Measurements from ENCODE around the gene DRAP1. TPM values are rescaled to one million over a fixed set of nuclear protein-coding genes. Genes with fewer than 3 reads are reported as not detected.

Gene DRAP1
- total RNA-seq, 1 donor from 2014 or later, result 106 TPM

- H3K4me1 Mint-ChIP-seq (ENCODE audit: unreplicated experiment), result peaks cover 61% of the 10 kb centered on the region
- H3K4me3 Mint-ChIP-seq (ENCODE audit: unreplicated experiment), result peak overlapping the region; percentile 82
- peaks cover 6% of the 10 kb centered on the region for H3K36me3 Mint-ChIP-seq (ENCODE audit: unreplicated experiment)
- no peaks in the 10 kb centered on the region for H3K27me3 Mint-ChIP-seq (ENCODE audit: unreplicated experiment)
- DNase-seq (ENCODE audit: extremely low spot score, unreplicated experiment), result no peak
- TF ChIP-seq CTCF (IDR thresholded peaks at IDR 0.05), result no peak
- peak overlapping the region; percentile 98 for H3K27ac Mint-ChIP-seq (ENCODE audit: unreplicated experiment)
- H3K9me3 Mint-ChIP-seq (ENCODE audit: unreplicated experiment), result no peaks in the 10 kb centered on the region
Measured at GRCh38 chr11:65916391-65916790, 2.8 kb upstream of the DRAP1 start.

GRCh38 chr11:65917077-65917433, 2.2 kb upstream of the DRAP1 start:
- H3K4me1 Mint-ChIP-seq (ENCODE audit: unreplicated experiment), result peaks cover 54% of the 10 kb centered on the region
- TF ChIP-seq CTCF (IDR thresholded peaks at IDR 0.05), result no peak
- no peaks in the 10 kb centered on the region for H3K9me3 Mint-ChIP-seq (ENCODE audit: unreplicated experiment)
- no peak for DNase-seq (ENCODE audit: extremely low spot score, unreplicated experiment)
- peak overlapping the region; percentile 98 for H3K27ac Mint-ChIP-seq (ENCODE audit: unreplicated experiment)
- no peaks in the 10 kb centered on the region for H3K27me3 Mint-ChIP-seq (ENCODE audit: unreplicated experiment)
- peak overlapping the region; percentile 82 for H3K4me3 Mint-ChIP-seq (ENCODE audit: unreplicated experiment)
- H3K36me3 Mint-ChIP-seq (ENCODE audit: unreplicated experiment), result peaks cover 9% of the 10 kb centered on the region

GRCh38 chr11:65917434-65918210, 1.6 kb upstream of the DRAP1 start:
- peaks cover 14% of the 10 kb centered on the region for H3K36me3 Mint-ChIP-seq (ENCODE audit: unreplicated experiment)
- H3K27me3 Mint-ChIP-seq (ENCODE audit: unreplicated experiment), result no peaks in the 10 kb centered on the region
- no peaks in the 10 kb centered on the region for H3K9me3 Mint-ChIP-seq (ENCODE audit: unreplicated experiment)
- no peak for TF ChIP-seq CTCF (IDR thresholded peaks at IDR 0.05)
- DNase-seq (ENCODE audit: extremely low spot score, unreplicated experiment), result no peak
- peak overlapping the region; percentile 98 for H3K27ac Mint-ChIP-seq (ENCODE audit: unreplicated experiment)
- peaks cover 49% of the 10 kb centered on the region for H3K4me1 Mint-ChIP-seq (ENCODE audit: unreplicated experiment)
- peak overlapping the region; percentile 82 for H3K4me3 Mint-ChIP-seq (ENCODE audit: unreplicated experiment)

- Mint-ChIP-seq H3K4me3 (ENCODE audit: unreplicated experiment) (peak within 1 kb of the TSS; percentile 88), H3K27ac (ENCODE audit: unreplicated experiment) (peak within 1 kb of the TSS; percentile 98), H3K27me3 (ENCODE audit: unreplicated experiment) (no peaks in the 10 kb centered on the region), H3K36me3 (ENCODE audit: unreplicated experiment) (peaks cover 22% of the 10 kb centered on the region), H3K9me3 (ENCODE audit: unreplicated experiment) (no peaks in the 10 kb centered on the region), H3K4me1 (ENCODE audit: unreplicated experiment) (peaks cover 44% of the 10 kb centered on the region)
- TF ChIP-seq CTCF (IDR thresholded peaks at IDR 0.05), result no peak
- DNase-seq (ENCODE audit: extremely low spot score, unreplicated experiment), result no peak
Measured at GRCh38 chr11:65918211-65919140, 750 bp upstream of the DRAP1 start, which contains the start of gene C11orf68. Gene C11orf68 (minus strand): TSS chr11:65919062. CDS start chr11:65919031, 31 bp downstream.

Data from osteocyte (in vitro differentiated cells).